OCI-LY7 (cell line): ENCODE data around the gene ZNF132. TPM values are rescaled to one million over a fixed set of nuclear protein-coding genes. Genes with fewer than 3 reads are reported as not detected.
A peak's percentile ranks its signal among the peaks of the same experiment; 100 is the strongest.
"Not testable (repeated sequence)": the region's sequence is repeated elsewhere in the genome, so short reads cannot be mapped to it uniquely, and the experiment has no call there.

Experiments used
- BruUV-seq: library from RNA; stranded (reverse); fragments of 400-500 nt; replicated peaks from 2 replicates; lab custom pipeline; 2021; lab: Mats Ljungman, UMichigan
- CTCF ChIA-PET: fragments of 300-600 bp; sonication (Branson Sonifier 250); formaldehyde crosslinking; loops from one replicate; lab custom pipeline; 2022; ENCODE audit warnings: antibody characterized with exemption; ENCODE audit not compliant: unreplicated experiment; lab: Charles Lee
- POLR2A ChIA-PET: fragments of 300-600 bp; sonication (Branson Sonifier 250); formaldehyde crosslinking; loops from one replicate; lab custom pipeline; 2022; ENCODE audit warnings: antibody characterized with exemption; lab: Charles Lee
- DNase-seq: peaks from one replicate; pipeline ENCODE4 v3.0.0-alpha.2; 2015; ENCODE audit warnings: low spot score
- H2AFZ ChIP-seq: fragments of 200-600 bp; sonication (generic), shearing (Covaris generic); 2 replicates; pipeline ENCODE4 v1.6.1; 2014; ENCODE audit warnings: mild to moderate bottlenecking, antibody characterized with exemption, low read length, moderate library complexity
- H3K27ac ChIP-seq: fragments of 200-600 bp; sonication (generic); 2 replicates; pipeline ENCODE4 v1.5.1; 2014; ENCODE audit warnings: mixed run types, low read depth, mild to moderate bottlenecking, moderate library complexity, low read length, inconsistent platforms; ENCODE audit not compliant: poor library complexity, severe bottlenecking
- H3K36me3 ChIP-seq: fragments of 200-600 bp; sonication (generic); 2 replicates; pipeline ENCODE4 v1.6.1; 2014; ENCODE audit warnings: mild to moderate bottlenecking, antibody characterized with exemption, low read length, moderate library complexity, mixed read lengths; ENCODE audit not compliant: insufficient read depth
- H3K4me1 ChIP-seq: fragments of 200-600 bp; sonication (generic); 2 replicates; pipeline ENCODE4 v1.5.1; 2014; ENCODE audit warnings: mild to moderate bottlenecking, low read length; ENCODE audit not compliant: insufficient read depth, poor library complexity, severe bottlenecking
- H3K4me2 ChIP-seq: fragments of 200-600 bp; sonication (generic); 2 replicates; pipeline ENCODE4 v1.6.1; 2014; ENCODE audit warnings: mild to moderate bottlenecking, low read length
- H3K4me3 ChIP-seq: fragments of 200-600 bp; sonication (generic); 2 replicates; pipeline ENCODE4 v1.5.1; 2014; ENCODE audit warnings: mild to moderate bottlenecking, low read depth, low read length; ENCODE audit not compliant: poor library complexity, severe bottlenecking
- H3K79me2 ChIP-seq: fragments of 200-600 bp; sonication (generic); 2 replicates; pipeline ENCODE4 v1.6.1; 2016; ENCODE audit warnings: low read depth, mild to moderate bottlenecking, low read length, moderate library complexity, mixed read lengths; ENCODE audit not compliant: insufficient read depth
- H3K9me2 ChIP-seq: fragments of 200-600 bp; sonication (generic); 2 replicates; pipeline ENCODE4 v1.6.1; 2016; ENCODE audit warnings: mild to moderate bottlenecking, low read length, mixed read lengths; ENCODE audit not compliant: insufficient read depth
- H3K9me3 ChIP-seq: fragments of 200-600 bp; sonication (generic); 2 replicates; pipeline ENCODE4 v1.6.1; 2014; ENCODE audit warnings: mild to moderate bottlenecking, mixed run types, low read length, mixed read lengths
- H4K20me1 ChIP-seq: fragments of 200-600 bp; sonication (generic); 2 replicates; pipeline ENCODE4 v1.6.1; 2014; ENCODE audit warnings: mild to moderate bottlenecking, antibody characterized with exemption, low read length, moderate library complexity, mixed read lengths; ENCODE audit not compliant: insufficient read depth
- EZH2phosphoT487 ChIP-seq: fragments of 200-600 bp; sonication (generic); IDR thresholded peaks from 2 replicates; pipeline ENCODE4 v1.6.1; 2018; ENCODE audit warnings: low read depth, borderline replicate concordance, mild to moderate bottlenecking, mixed run types, antibody characterized with exemption, low read length, moderate library complexity, mixed read lengths
- intact Hi-C: fragments of 100-400 bp; cut with micrococcal nuclease; formaldehyde crosslinking; loops from one replicate; pipeline ENCODE4 v1.10.0; 2022; ENCODE audit not compliant: unreplicated experiment
- total RNA-seq, 2 experiments: library from RNA; depleted of rRNA in 1 of 2; stranded (reverse); fragments of >200 nt in 1 of 2; shearing (Covaris generic) in 1 of 2; gene quantifications; 2 replicates each; pipeline ENCODE4 v1.2.3, GENCODE V29; 2014 to 2022
- TF ChIP-seq, protein P1 (sequence below): fragments of 200-600 bp; sonication (generic); conservative IDR thresholded peaks from 2 replicates; pipeline ENCODE4 v1.5.1; 2014; ENCODE audit warnings: mild to moderate bottlenecking, antibody characterized with exemption, low read length, moderate library complexity, mixed read lengths

ZNF132 gene
- total RNA-seq, 2 experiments from 2014 or later: not detected

DNA sequence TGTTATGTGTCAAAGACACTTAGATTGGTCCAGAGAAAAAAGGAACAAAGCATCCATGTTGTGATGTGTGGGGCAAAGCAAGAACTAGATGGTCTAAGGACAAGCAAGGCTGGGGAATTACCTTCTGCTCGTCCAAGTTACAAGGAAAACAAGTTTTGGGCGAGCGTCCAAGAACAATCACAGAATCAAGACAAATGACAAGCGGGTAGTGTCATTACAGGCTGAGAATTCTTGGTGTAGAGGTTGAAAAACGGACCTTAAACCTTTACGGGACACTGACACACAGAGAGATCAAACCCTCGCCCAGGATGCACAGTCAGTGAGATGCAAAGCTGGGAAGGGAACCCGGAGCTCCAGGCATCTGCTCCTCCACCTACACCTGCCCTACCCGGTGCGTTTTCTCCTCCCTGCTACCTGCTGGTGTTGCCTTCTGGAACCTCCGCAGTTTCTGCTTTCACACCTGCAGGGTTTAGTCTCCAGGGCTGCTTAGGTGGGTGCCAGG is 11.0 kb upstream of the ZNF132 start:
- no peaks in the 10 kb centered on the region for H3K36me3 ChIP-seq
- H3K4me3 ChIP-seq: peak overlapping the region; percentile 73
- intact Hi-C loops: loop anchor here (1.0 to 2.0 kb wide), 3 partner anchors 43 to 269 kb away; partner anchors contain the start of genes ZBTB45 and ZNF584
- H2AFZ ChIP-seq: peak overlapping the region; percentile 55
- no peaks in the 10 kb centered on the region for H3K9me2 ChIP-seq
- no peak overlapping the region for H3K27ac ChIP-seq
- no peaks in the 10 kb centered on the region for H3K4me1 ChIP-seq
- no peak for DNase-seq
- H3K9me3 ChIP-seq: peaks cover 19% of the 10 kb centered on the region; the same call in 1 of the 2 replicates
- ChIA-PET POLR2A (interaction anchor here (0.8 kb wide), 1 partner anchor 18 kb away, joined by 5 read pairs; no protein-coding TSS in a partner anchor), CTCF (no interaction called here)
- BruUV-seq: no TSS peak
- TF ChIP-seq EZH2phosphoT487: no peak
- TF ChIP-seq, protein P1, sequence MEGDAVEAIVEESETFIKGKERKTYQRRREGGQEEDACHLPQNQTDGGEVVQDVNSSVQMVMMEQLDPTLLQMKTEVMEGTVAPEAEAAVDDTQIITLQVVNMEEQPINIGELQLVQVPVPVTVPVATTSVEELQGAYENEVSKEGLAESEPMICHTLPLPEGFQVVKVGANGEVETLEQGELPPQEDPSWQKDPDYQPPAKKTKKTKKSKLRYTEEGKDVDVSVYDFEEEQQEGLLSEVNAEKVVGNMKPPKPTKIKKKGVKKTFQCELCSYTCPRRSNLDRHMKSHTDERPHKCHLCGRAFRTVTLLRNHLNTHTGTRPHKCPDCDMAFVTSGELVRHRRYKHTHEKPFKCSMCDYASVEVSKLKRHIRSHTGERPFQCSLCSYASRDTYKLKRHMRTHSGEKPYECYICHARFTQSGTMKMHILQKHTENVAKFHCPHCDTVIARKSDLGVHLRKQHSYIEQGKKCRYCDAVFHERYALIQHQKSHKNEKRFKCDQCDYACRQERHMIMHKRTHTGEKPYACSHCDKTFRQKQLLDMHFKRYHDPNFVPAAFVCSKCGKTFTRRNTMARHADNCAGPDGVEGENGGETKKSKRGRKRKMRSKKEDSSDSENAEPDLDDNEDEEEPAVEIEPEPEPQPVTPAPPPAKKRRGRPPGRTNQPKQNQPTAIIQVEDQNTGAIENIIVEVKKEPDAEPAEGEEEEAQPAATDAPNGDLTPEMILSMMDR: no peak
- H3K4me2 ChIP-seq: peak overlapping the region; percentile 68
- no peaks in the 10 kb centered on the region for H4K20me1 ChIP-seq
- no peaks in the 10 kb centered on the region for H3K79me2 ChIP-seq

DNA sequence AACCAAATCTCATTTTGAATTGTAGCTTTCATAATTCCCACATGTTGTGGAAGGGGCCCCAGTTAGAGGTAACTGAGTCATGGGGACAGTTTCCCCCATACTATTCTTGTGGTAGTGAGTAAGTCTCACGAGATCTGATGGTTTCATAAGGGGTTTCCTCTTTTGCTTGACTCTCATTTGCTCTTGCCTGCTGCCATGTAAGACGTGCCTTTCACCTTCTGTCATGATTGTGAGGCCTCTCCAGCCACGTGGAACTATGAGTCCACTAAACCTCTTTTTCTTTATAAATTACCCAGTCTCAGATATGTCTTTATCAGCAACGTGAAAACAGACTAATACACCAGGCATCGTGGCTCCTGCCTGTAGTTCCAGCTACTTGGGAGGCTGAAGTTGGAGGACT is 10.0 kb upstream of the ZNF132 start:
- H3K9me2 ChIP-seq, H2AFZ ChIP-seq, DNase-seq, CTCF ChIA-PET, H3K79me2 ChIP-seq, H3K27ac ChIP-seq, H3K4me3 ChIP-seq, H3K4me1 ChIP-seq, H3K36me3 ChIP-seq, BruUV-seq, H4K20me1 ChIP-seq, H3K4me2 ChIP-seq: not testable (repeated sequence)
- POLR2A ChIA-PET: interaction anchor here (0.8 kb wide), 1 partner anchor 19 kb away, joined by 5 read pairs; no protein-coding TSS in a partner anchor
- peaks cover 19% of the 10 kb centered on the region; the same call in 1 of the 2 replicates for H3K9me3 ChIP-seq
- intact Hi-C loops: loop anchor here (2.0 kb wide), 1 partner anchor 69 kb away; the partner anchor contains the start of gene ZBTB45

DNA sequence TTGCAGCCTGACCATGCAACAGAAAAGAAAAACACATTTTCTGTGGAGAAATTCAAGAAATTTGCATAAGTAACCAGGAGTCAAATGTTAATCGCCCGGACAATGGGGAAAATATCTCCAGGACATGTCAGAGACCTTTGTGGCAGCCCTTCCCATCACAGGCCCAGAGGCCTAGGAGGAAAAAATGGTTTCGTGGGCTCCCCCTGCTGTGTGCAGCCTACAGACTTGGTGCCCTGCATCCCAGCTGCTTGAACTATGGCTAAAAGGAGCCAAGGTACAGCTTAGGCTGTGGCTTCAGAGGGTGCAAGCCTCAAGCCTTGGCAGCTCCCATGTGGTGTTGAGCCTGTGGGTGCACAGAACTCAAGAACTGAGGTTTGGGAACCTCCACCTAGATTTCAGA is 8.9 kb upstream of the ZNF132 start:
- H2AFZ ChIP-seq, POLR2A ChIA-PET, BruUV-seq: not testable (repeated sequence)

DNA sequence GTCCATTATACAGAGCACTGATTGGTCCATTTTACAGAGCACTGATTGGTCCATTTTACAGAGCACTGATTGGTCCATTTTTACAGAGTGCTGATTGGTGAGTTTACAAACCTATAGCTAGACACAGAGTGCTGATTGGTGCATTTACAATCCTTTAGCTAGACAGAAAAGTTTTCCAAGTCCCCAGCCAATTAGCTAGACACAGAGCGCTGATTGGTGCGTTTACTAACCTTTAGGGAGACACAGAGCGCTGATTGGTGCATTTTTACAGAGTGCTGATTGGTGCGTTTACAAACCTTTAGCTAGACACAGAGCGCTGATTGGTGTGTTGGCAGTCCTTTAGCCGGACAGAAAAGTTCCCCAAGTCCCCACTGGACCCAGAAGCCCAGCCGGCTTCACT is 3.0 kb upstream of the ZNF132 start:
- H3K4me1 ChIP-seq, H3K9me3 ChIP-seq, BruUV-seq, intact Hi-C loops, H3K36me3 ChIP-seq, H3K4me2 ChIP-seq, H3K4me3 ChIP-seq, H4K20me1 ChIP-seq, CTCF ChIA-PET, H3K27ac ChIP-seq, H3K79me2 ChIP-seq, H3K9me2 ChIP-seq, H2AFZ ChIP-seq, DNase-seq, POLR2A ChIA-PET: not testable (repeated sequence)

More for the DNA sequence above, 8.9 kb upstream of the ZNF132 start:
- H3K9me3 ChIP-seq: peaks cover 19% of the 10 kb centered on the region; the same call in 1 of the 2 replicates
- H3K9me2 ChIP-seq, CTCF ChIA-PET, H3K4me3 ChIP-seq, H3K79me2 ChIP-seq, H4K20me1 ChIP-seq, H3K27ac ChIP-seq, intact Hi-C loops, DNase-seq, H3K4me2 ChIP-seq, H3K4me1 ChIP-seq, H3K36me3 ChIP-seq: not testable (repeated sequence)
